OCI-LY7 (cell line): ENCODE data around the gene BPIFA2.

Source experiments
- EZH2phosphoT487 ChIP-seq: fragments of 200-600 bp; sonication (generic); IDR thresholded peaks from 2 replicates; pipeline ENCODE4 v1.6.1; 2018; ENCODE audit warnings: low read depth, borderline replicate concordance, mild to moderate bottlenecking, mixed run types, antibody characterized with exemption, low read length, moderate library complexity, mixed read lengths
- TF ChIP-seq, protein P1 (sequence below): fragments of 200-600 bp; sonication (generic); conservative IDR thresholded peaks from 2 replicates; pipeline ENCODE4 v1.5.1; 2014; ENCODE audit warnings: mild to moderate bottlenecking, antibody characterized with exemption, low read length, moderate library complexity, mixed read lengths

DNA sequence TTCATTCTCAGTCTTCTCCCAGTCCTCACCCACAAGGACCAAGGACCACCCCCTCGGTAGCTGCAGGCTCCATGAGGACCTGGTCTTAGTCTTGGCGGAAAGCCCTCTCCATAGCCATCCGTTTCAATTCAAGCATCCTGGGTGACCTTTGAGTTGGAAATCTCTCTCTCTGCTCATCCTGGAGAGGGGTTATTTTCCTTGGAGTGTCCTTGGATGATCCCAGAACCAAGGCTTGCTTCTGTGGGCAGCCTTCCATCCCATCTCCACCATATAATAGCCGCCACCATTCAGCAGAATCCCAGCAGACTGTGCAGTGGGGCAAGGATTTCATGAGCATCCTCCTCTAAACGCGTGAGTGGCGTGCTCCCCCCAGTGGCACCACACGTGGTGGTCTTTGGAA, at the start of gene BPIFA2:
- TF ChIP-seq, protein P1, sequence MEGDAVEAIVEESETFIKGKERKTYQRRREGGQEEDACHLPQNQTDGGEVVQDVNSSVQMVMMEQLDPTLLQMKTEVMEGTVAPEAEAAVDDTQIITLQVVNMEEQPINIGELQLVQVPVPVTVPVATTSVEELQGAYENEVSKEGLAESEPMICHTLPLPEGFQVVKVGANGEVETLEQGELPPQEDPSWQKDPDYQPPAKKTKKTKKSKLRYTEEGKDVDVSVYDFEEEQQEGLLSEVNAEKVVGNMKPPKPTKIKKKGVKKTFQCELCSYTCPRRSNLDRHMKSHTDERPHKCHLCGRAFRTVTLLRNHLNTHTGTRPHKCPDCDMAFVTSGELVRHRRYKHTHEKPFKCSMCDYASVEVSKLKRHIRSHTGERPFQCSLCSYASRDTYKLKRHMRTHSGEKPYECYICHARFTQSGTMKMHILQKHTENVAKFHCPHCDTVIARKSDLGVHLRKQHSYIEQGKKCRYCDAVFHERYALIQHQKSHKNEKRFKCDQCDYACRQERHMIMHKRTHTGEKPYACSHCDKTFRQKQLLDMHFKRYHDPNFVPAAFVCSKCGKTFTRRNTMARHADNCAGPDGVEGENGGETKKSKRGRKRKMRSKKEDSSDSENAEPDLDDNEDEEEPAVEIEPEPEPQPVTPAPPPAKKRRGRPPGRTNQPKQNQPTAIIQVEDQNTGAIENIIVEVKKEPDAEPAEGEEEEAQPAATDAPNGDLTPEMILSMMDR = no peak
- no peak for TF ChIP-seq EZH2phosphoT487
